H1 (cell line): Measurements from ENCODE around the gene EPB41L3.

Experiments
- CTCF ChIP-seq, 3 experiments: IDR thresholded peaks; 1 replicate in 2 of 3; 2 replicates in 1 of 3; pipeline versions ENCODE4 v1.5.1 to v1.6.1; 2011; ENCODE audit warnings: low read length in 3 of 3, mild to moderate bottlenecking in 3 of 3, inconsistent platforms in 2 of 3, low read depth in 1 of 3, moderate library complexity in 1 of 3; ENCODE audit not compliant: insufficient read depth in 1 of 3; ENCODE audit errors: control extremely low read depth in 1 of 3
- JUN ChIP-seq: IDR thresholded peaks from 2 replicates; pipeline ENCODE4 v1.6.1; 2011; ENCODE audit warnings: low read depth, mild to moderate bottlenecking, improper control_type of control experiment, low read length
- JUND ChIP-seq: IDR thresholded peaks from 2 replicates; pipeline ENCODE4 v1.6.1; 2011; ENCODE audit warnings: mild to moderate bottlenecking, improper control_type of control experiment, low read length
- RAD21 ChIP-seq, 2 experiments: IDR thresholded peaks in 1 of 2; conservative IDR thresholded peaks in 1 of 2; 2 replicates each; pipeline ENCODE4 v1.6.1; 2011; ENCODE audit warnings: low read depth in 2 of 2, low read length in 2 of 2, improper control_type of control experiment in 1 of 2, inconsistent platforms in 1 of 2, mild to moderate bottlenecking in 1 of 2, moderate library complexity in 1 of 2
- RFX5 ChIP-seq: IDR thresholded peaks from 2 replicates; pipeline ENCODE4 v1.6.1; 2011; ENCODE audit warnings: low read depth, low read length, improper control_type of control experiment, borderline replicate concordance
- SRF ChIP-seq: IDR thresholded peaks from 2 replicates; pipeline ENCODE4 v1.6.1; 2011; ENCODE audit warnings: mild to moderate bottlenecking, low read depth, low read length, moderate library complexity

GRCh38 chr18:5457462-5457957 lies 86.3 kb downstream of the EPB41L3 start:
- TF ChIP-seq JUN (no peak), RAD21 (IDR thresholded peaks at IDR 0.05 in 1 of 2, conservative IDR thresholded peaks at IDR 0.05 in 1 of 2; ENCODE audit: low read depth in 2 of 2, low read length in 2 of 2) (no peak), SRF (no peak), CTCF (IDR thresholded peaks at IDR 0.05; ENCODE audit: control extremely low read depth in 1 of 3, insufficient read depth in 1 of 3, low read depth in 1 of 3, low read length in 3 of 3) (no peak), RFX5 (no peak), JUND (no peak)
